ENCODE results near the gene TAF10.

Gene TAF10

GRCh38 chr11:6576471-6577373 lies 35.3 kb downstream of the TAF10 start:
- DNase-seq: no peak

GRCh38 chr11:6574816-6575715 lies 37.0 kb downstream of the TAF10 start:
- no peak for DNase-seq

- no peak for DNase-seq
Observed at GRCh38 chr11:6572215-6572614, 39.8 kb downstream of the TAF10 start.

- no peak for DNase-seq
Observed at GRCh38 chr11:6571434-6572008, 40.5 kb downstream of the TAF10 start.

GRCh38 chr11:6570691-6571427 lies 41.2 kb downstream of the TAF10 start:
- DNase-seq: no peak

- DNase-seq: no peak
Observed at GRCh38 chr11:6569706-6570105, 42.3 kb downstream of the TAF10 start.

GRCh38 chr11:6568191-6568918 lies 43.7 kb downstream of the TAF10 start:
- DNase-seq: no peak

- DNase-seq: no peak
Observed at GRCh38 chr11:6567371-6567745, 44.7 kb downstream of the TAF10 start.

GRCh38 chr11:6566704-6567370 lies 45.2 kb downstream of the TAF10 start:
- DNase-seq: no peak

GRCh38 chr11:6565988-6566703 lies 45.9 kb downstream of the TAF10 start:
- no peak for DNase-seq

GRCh38 chr11:6565325-6565724 lies 46.7 kb downstream of the TAF10 start:
- no peak for DNase-seq

- DNase-seq: no peak
Observed at GRCh38 chr11:6563667-6564066, 48.3 kb downstream of the TAF10 start.

GRCh38 chr11:6563121-6563619 lies 48.8 kb downstream of the TAF10 start:
- no peak for DNase-seq

GRCh38 chr11:6561288-6561687 lies 50.7 kb downstream of the TAF10 start:
- no peak for DNase-seq

Data from NCI-H748 treated with DMSO at 0.1 percent for 48 hours (cell line).